Right ventricle myocardium superior (tissue), 1 donor: Measurements from ENCODE around the gene KATNIP. TPM values are rescaled to one million over a fixed set of nuclear protein-coding genes. Genes with fewer than 3 reads are reported as not detected.
A peak's percentile ranks its signal among the peaks of the same experiment; 100 is the strongest.

Experiments used
- ATAC-seq: fragments of 200-7000 bp; cut with Tn5 transposase; one replicate; pipeline ENCODE4 v1.9.1; 2020; ENCODE audit warnings: mild to moderate bottlenecking; ENCODE audit not compliant: poor library complexity
- DNase-seq: peaks from one replicate; pipeline ENCODE4 v3.0.0-alpha.2; 2020
- intact Hi-C: fragments of 100-400 bp; cut with DNase I; formaldehyde crosslinking; loops from one replicate; pipeline ENCODE4 v1.11.2; 2022
- total RNA-seq: library from RNA; stranded (reverse); fragmentation: NEBNext Ultra II Directional; extraction: Animal tissue kit (Norgen Biotek cat#: 25700); gene quantifications from one replicate; pipeline ENCODE4 v1.2.1, GENCODE V29; 2021
- donor health status: DM: no; HTN: yes; CAD: no; lungs with severe emphysema.

KATNIP gene
- total RNA-seq, 1 donor from 2014 or later: 6.3 TPM

DNA sequence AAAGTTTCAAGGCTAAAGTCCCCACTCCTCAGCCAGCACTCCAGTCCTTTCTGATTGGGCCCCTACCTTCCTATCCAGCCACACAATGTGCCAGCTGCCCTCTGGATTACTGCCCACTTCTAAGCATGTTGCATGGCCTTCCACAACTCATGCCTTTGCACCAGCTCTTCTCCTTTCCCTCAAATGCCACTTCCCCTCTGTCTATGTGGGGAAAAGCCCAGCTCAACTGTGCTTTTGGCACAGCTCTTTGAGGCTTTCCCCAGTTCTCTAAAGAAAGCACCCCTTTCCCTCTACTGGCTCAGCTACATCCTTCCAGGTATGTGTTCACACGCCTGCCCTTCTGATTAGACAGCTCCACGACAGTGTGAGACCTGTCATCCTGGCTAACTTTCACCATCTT, 18.8 kb upstream of the KATNIP start:
- ATAC-seq (peak; percentile 43), DNase-seq (no peak)
- intact Hi-C loops: no loop called here

DNA sequence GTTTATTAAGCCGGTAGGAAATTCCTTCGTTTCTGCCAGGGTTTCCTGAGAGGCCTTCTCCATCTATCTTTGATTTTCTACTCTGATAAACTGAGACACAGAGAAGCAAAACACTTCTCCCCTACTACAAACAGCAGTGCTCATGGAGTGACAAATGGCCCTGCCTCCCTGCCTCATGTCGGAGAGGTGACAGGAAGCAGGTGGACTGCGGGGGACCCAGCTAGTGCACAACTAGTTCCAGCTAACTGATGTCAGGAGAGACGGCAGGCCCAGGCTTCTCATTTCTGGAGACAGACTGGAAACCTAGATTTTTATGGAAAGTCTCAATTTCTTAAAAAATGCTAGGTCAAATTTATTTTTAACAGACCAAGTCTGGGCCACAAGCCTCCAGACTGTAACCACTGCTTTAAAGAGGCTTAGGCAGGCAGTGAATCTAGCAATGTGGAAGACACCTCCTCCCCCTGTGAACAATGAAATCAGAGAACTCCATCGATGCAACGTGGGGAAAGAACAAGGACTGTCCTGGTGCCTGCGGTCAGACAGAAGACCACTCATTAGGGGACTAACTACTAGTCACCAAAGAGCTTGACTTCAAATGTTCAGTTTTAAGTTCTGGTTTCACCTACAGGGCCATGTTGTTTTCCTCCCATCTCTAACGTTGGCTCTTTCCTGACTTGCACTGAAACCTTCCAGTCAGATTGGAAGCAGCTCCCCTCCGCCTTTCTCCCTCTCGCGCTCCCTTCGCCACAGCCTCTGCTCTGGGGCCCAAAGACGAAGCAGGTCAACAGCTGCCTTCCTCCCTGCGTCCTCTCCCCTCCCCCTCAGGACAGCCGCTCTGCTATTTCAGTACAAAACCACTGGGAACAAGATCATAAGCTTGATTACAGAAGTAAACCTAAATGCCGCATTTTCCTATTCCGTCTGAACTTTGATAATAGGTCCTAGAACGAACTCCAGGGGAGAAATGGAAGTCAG, 17.8 kb upstream of the KATNIP start:
- intact Hi-C loops: no loop called here
- DNase-seq (no peak), ATAC-seq (no peak)

GRCh38 chr16:27534256-27534655, 15.7 kb upstream of the KATNIP start:
- intact Hi-C loops: no loop called here
- ATAC-seq (no peak), DNase-seq (no peak)

GRCh38 chr16:27538528-27538927, 11.4 kb upstream of the KATNIP start:
- intact Hi-C loops: no loop called here
- DNase-seq: no peak
- no peak for ATAC-seq

GRCh38 chr16:27539120-27539519, 10.8 kb upstream of the KATNIP start:
- no peak for DNase-seq
- intact Hi-C loops: no loop called here
- ATAC-seq: no peak

DNA sequence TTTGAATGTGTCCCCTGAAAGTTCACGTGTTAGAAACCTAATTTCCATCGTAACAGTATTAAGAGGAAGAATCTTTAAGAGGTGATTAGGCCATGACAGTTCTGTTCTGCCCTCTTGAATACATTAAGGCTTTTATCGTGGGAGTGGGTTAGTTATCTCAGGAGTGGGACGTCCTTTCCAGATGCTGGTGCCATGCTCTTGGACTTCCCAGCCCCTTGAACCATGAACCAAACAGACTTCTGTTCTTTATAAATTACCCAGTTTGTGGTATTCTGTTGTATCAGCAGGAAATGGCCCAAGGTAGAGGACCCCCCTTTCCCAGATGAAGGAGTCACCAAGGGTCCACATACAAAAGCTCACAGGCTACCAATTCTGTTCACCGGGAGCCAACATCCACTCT, 10.3 kb upstream of the KATNIP start:
- ATAC-seq: no peak
- intact Hi-C loops: no loop called here
- DNase-seq: no peak

GRCh38 chr16:27543801-27544200, 6.1 kb upstream of the KATNIP start:
- intact Hi-C loops: no loop called here
- ATAC-seq (no peak), DNase-seq (no peak)

DNA sequence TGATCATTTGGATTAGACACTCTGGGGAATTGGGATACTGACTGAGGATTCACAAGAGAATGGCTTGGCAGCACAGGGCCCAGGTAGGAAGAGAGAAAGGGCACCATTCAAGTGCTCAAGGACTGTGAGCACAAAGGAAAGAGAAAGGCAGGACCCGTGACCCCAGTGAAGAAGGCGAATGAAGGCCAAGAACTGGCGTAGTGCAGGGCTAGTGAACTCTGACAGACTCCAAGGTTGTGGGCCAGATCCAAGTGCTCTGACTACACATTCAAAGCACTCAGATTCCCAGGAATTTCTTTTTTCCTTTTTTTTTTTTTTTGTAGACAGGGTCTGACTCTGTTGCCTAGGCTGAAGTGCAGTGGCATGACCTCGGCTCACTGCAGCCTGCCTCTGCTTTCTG, 5.3 kb upstream of the KATNIP start:
- intact Hi-C loops: no loop called here
- ATAC-seq: no peak

GRCh38 chr16:27547134-27547533, 2.8 kb upstream of the KATNIP start:
- intact Hi-C loops: no loop called here
- ATAC-seq: no peak

More for the DNA sequence above, 5.3 kb upstream of the KATNIP start:
- DNase-seq: no peak

DNA sequence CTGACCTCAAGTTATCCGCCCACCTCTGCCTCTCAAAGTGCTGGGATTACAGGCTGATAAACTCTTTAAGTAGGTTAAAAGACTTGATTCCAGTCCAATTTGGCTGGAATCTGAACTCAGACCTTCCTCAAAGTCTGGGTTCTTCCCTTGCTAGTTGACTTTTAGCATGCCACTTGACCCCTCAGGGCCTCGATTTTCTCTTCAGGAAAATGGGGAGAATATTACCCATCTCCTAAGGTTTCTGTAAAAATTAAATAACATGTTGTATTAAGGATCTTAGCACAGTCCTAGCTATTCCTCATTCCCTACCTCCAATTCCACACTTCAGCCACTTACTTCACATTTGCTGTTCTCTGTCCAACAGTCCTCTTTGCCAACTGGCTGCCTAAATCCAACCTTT, 2.1 kb upstream of the KATNIP start:
- no peak for ATAC-seq
- intact Hi-C loops: no loop called here
- no peak for DNase-seq

More at GRCh38 chr16:27547134-27547533, 2.8 kb upstream of the KATNIP start:
- DNase-seq: no peak

DNA sequence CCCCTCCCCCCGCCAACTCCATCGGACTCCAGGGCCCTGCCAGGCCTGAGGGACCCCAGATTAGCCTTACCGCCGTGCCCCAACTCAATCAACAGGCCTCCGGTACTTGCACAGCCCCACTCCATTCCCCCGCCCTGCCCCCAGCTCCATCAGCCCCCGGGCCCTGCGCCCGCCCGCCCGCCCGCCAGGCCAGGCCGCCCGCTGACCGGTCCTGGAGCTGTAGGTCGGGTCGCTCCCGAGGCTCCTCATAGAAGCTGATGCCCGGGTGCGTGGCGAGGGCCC, 539 bp upstream of the KATNIP start:
- peak; percentile 70 for ATAC-seq
- no peak for DNase-seq
- intact Hi-C loops: no loop called here

- ATAC-seq: no peak
- DNase-seq: no peak
- intact Hi-C loops: loop anchor here (10.0 kb wide), 1 partner anchor 56 kb away; no protein-coding TSS in a partner anchor
Observed at GRCh38 chr16:27550582-27550920, 607 bp downstream of the KATNIP start.

- ATAC-seq (no peak), DNase-seq (no peak)
- intact Hi-C loops: loop anchor here (10.0 kb wide), 1 partner anchor 56 kb away; no protein-coding TSS in a partner anchor
Observed at GRCh38 chr16:27551036-27551435, 1.1 kb downstream of the KATNIP start.

DNA sequence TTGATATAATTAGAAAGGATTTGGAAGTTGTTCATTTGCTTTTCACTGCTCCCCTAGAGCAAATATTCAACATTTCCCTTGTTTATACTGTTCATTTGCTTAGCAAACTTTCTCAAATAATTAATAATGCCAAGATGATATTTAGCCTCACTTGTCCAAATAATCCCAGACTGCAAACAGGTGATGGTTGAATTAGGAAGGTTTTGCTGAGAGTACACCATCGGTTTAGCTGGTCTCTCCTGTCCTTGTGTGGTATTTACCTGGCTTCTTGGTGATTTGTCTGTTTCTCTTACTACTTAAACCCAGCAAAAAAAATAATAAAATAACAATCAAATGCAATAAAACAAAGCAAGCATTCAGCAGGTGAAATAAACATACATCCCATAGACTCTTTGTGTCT, 6.5 kb downstream of the KATNIP start:
- no peak for DNase-seq
- ATAC-seq: no peak
- intact Hi-C loops: loop anchor here (10.0 kb wide), 1 partner anchor 62 kb away; no protein-coding TSS in a partner anchor

DNA sequence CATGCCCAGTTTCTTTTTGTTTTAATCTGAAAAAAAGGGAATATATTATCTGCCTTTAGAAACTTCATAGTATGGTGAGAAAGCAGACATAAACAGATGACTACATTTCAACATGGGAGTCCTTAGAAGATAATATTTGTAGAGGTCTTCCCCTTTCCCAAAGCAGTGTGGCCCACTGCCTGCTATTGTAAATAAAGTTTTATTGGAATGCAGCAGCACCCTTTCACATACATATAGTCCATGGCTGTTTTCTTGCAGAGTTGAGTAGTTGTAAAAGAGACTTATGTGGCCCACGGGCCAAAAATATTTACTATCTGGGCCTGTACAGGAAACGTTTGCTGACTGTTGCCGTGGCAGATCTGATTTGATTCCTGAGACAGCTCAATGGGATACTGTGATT, 8.5 kb downstream of the KATNIP start:
- intact Hi-C loops: loop anchor here (10.0 kb wide), 1 partner anchor 64 kb away; no protein-coding TSS in a partner anchor
- no peak for DNase-seq
- no peak for ATAC-seq

GRCh38 chr16:27558932-27559331, 9.0 kb downstream of the KATNIP start:
- ATAC-seq (no peak), DNase-seq (no peak)
- intact Hi-C loops: loop anchor here (10.0 kb wide), 1 partner anchor 64 kb away; no protein-coding TSS in a partner anchor

DNA sequence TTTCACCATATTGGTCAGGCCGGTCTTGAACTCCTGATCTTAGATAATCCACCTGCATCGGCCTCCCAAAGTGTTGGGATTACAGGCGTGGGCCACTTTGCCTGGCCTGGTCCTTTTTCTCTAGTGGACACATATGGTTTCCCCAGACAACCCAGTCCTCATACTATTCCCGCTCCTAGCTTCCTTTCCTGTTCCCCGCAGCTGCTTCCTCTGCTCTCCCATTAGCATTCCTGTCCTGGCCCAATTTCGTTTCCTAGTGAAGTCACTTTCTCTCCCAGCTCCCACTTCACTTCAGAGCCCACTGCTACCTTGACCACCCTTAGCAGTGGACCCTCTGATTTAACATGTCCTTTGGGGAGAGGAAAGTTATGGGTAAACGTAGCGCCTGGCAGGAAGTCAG, 11.3 kb downstream of the KATNIP start:
- DNase-seq (no peak), ATAC-seq (no peak)
- intact Hi-C loops: no loop called here

DNA sequence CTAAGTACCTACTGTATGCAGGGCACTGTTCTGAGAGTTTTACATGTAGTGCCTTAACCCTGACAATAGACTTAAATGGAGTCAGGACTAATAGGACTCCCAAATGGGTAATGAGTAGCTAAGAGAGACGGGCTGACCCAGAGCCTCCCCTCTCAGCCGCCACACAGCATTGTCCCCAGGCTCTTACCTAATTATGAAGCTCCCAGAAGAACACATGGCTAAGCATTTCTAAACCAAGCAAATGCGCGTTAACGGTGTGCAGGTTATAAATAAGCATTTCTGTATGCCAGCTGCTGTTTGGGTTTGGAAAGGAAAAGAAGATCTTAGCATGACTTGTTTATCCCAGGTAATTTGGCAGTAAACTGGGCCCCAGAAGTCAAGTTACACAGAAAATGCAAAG, 14.3 kb downstream of the KATNIP start:
- intact Hi-C loops: no loop called here
- DNase-seq (no peak), ATAC-seq (no peak)

DNA sequence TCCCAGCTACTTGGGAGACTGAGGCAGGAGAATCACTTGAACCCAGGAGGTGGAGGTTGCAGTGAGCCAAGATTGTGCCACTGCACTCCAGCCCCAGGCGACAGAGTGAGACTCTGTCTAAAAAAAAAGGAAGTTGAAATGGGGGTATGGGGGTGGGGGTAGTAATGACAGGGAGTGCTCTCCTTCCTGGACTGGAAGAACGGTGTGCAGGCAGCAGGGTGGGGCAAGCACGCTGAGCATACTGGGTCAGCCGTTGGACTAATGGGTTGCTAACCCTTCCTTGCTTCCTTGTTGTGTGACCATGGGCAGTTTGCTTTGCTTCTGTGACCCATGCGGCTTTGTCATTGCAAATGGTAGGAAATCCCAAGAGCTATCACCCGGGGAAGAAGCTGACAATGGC, 16.5 kb downstream of the KATNIP start:
- intact Hi-C loops: no loop called here
- DNase-seq: no peak
- ATAC-seq: no peak

DNA sequence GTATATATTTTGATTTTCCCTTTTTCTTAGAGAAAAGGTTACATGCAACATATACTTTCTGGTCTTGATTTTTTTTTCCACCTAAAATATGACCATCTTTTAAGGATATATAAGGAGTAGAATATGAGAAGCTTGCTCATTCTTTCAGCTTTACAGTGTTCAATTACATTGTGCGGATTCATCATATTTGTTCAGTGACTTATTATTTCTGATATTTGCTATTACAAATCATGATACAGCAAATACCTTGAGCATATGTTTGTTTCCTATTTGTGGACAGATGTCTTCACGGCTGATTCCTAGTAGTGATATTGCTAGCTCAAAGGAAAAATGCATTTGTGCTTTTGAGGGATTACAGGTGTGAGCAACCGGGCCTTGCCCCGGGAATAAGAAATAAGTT, 18.1 kb downstream of the KATNIP start:
- no peak for DNase-seq
- intact Hi-C loops: no loop called here
- no peak for ATAC-seq
